Neural cell (in vitro differentiated cells): Measurements from ENCODE around the gene MON2. TPM values are rescaled to one million over a fixed set of nuclear protein-coding genes. Genes with fewer than 3 reads are reported as not detected.

Experiments used
- H2AFZ ChIP-seq: fragments of 200-600, 300-800 bp; sonication (generic), shearing (Covaris generic); 2 replicates; pipeline ENCODE4 v1.6.0; 2014; ENCODE audit warnings: low read depth, mild to moderate bottlenecking, antibody characterized with exemption, low read length, moderate library complexity
- H3F3A ChIP-seq: fragments of 200-600 bp; shearing (Covaris generic); 2 replicates; pipeline ENCODE4 v1.6.1; 2016; ENCODE audit warnings: mild to moderate bottlenecking, moderate library complexity, mixed read lengths, antibody characterized with exemption, low read length; ENCODE audit not compliant: insufficient read depth, poor library complexity, severe bottlenecking
- H3K27ac ChIP-seq: fragments of 200-600, 300-800 bp; sonication (generic), shearing (Covaris generic); 2 replicates; pipeline ENCODE4 v1.5.1; 2014; ENCODE audit warnings: mild to moderate bottlenecking, low read length, moderate library complexity
- H3K27me3 ChIP-seq: fragments of 300-800, 200-600 bp; sonication (generic), shearing (Covaris generic); 2 replicates; pipeline ENCODE4 v1.6.0; 2014; ENCODE audit warnings: mild to moderate bottlenecking, low read depth, low read length, moderate library complexity; ENCODE audit not compliant: insufficient read depth
- H3K36me3 ChIP-seq: fragments of 300-800, 200-600 bp; sonication (generic), shearing (Covaris generic); 2 replicates; pipeline ENCODE4 v1.5.1; 2014; ENCODE audit warnings: mild to moderate bottlenecking, antibody characterized with exemption, low read length, moderate library complexity; ENCODE audit not compliant: insufficient read depth
- H3K4me2 ChIP-seq: fragments of 300-800, 200-600 bp; sonication (generic), shearing (Covaris generic); 2 replicates; pipeline ENCODE4 v1.6.0; 2014; ENCODE audit warnings: mild to moderate bottlenecking, low read length
- H3K4me3 ChIP-seq: fragments of 300-800, 200-600 bp; sonication (generic), shearing (Covaris generic); 2 replicates; pipeline ENCODE4 v1.5.1; 2014; ENCODE audit warnings: mild to moderate bottlenecking, low read length, moderate library complexity
- H3K79me2 ChIP-seq: fragments of 200-600 bp; shearing (Covaris generic); replicated peaks from 2 replicates; pipeline ENCODE4 v1.6.0; 2014; ENCODE audit warnings: mild to moderate bottlenecking, low read length, moderate library complexity; ENCODE audit not compliant: insufficient read depth
- H3K9ac ChIP-seq: fragments of 300-800, 200-600 bp; sonication (generic), shearing (Covaris generic); 2 replicates; pipeline ENCODE4 v1.6.1; 2016; ENCODE audit warnings: mild to moderate bottlenecking, low read length, mixed read lengths
- H3K9me2 ChIP-seq: fragments of 200-600 bp; shearing (Covaris generic); 2 replicates; pipeline ENCODE4 v1.6.1; 2016; ENCODE audit warnings: mild to moderate bottlenecking, low read length, mixed read lengths; ENCODE audit not compliant: insufficient read depth
- H3K9me3 ChIP-seq: fragments of 200-600, 300-800 bp; sonication (generic), shearing (Covaris generic); 2 replicates; pipeline ENCODE4 v1.6.1; 2016; ENCODE audit warnings: mild to moderate bottlenecking, mixed run types, low read length, moderate library complexity, mixed read lengths
- H4K20me1 ChIP-seq: fragments of 200-600 bp; shearing (Covaris generic); 2 replicates; pipeline ENCODE4 v1.6.1; 2016; ENCODE audit warnings: mild to moderate bottlenecking, mixed run types; ENCODE audit not compliant: insufficient read depth
- EP300 ChIP-seq: fragments of 450-650 bp; conservative IDR thresholded peaks from 2 replicates; pipeline ENCODE4 v1.6.1; 2014; ENCODE audit warnings: antibody characterized with exemption, mild to moderate bottlenecking, moderate library complexity; ENCODE audit not compliant: poor library complexity, severe bottlenecking
- MXI1 ChIP-seq: fragments of 450-650 bp; conservative IDR thresholded peaks from 2 replicates; pipeline ENCODE4 v1.6.1; 2014; ENCODE audit warnings: antibody characterized with exemption, mild to moderate bottlenecking; ENCODE audit not compliant: poor library complexity, severe bottlenecking
- POLR2AphosphoS5 ChIP-seq: IDR thresholded peaks from 2 replicates; pipeline ENCODE4 v1.6.1; 2012
- RAD21 ChIP-seq: fragments of 450-650 bp; conservative IDR thresholded peaks from 2 replicates; pipeline ENCODE4 v1.6.1; 2014; ENCODE audit warnings: antibody characterized with exemption, mild to moderate bottlenecking, moderate library complexity
- SMC3 ChIP-seq: fragments of 450-650 bp; conservative IDR thresholded peaks from 2 replicates; pipeline ENCODE4 v1.6.1; 2014; ENCODE audit warnings: antibody characterized with exemption, mild to moderate bottlenecking, moderate library complexity; ENCODE audit not compliant: poor library complexity
- polyA plus RNA-seq: library from polyadenylated mRNA; depleted of rRNA; stranded (reverse); fragments of >200 nt; gene quantifications from 2 replicates; pipeline ENCODE4 v1.2.3, GENCODE V29; 2014
- TF ChIP-seq, protein P1 (sequence below): IDR thresholded peaks from 2 replicates; pipeline ENCODE4 v1.6.1; 2012; ENCODE audit warnings: borderline replicate concordance
- TF ChIP-seq, protein P2 (sequence below): fragments of 450-650 bp; IDR thresholded peaks from 2 replicates; pipeline ENCODE4 v1.5.1; 2014; ENCODE audit warnings: antibody characterized with exemption, mild to moderate bottlenecking, moderate library complexity; ENCODE audit not compliant: poor library complexity, severe bottlenecking

The MON2 gene
- polyA plus RNA-seq, 1 donor from 2014 or later, result 44.2 TPM

DNA sequence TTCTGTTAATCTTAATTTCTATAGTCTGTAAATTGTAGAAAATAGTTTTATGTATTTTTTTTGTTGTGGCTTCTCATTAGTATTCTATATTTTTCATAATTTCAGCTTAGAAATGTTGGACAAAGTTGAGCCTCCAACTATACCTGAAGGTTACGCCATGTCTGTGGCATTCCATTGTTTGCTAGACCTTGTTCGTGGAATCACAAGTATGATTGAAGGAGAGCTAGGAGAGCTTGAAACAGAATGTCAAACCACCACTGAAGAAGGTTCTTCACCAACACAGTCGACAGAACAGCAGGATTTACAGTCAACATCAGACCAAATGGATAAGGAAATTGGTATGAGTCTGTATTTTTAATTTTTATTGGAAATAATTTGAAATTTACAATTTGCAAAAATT lies 65.7 kb downstream of the MON2 start:
- Histone ChIP-seq H3K4me2 (no peak overlapping the region), H4K20me1 (no peaks in the 10 kb centered on the region), H3F3A (no peaks in the 10 kb centered on the region), H3K79me2 (no peaks in the 10 kb centered on the region), H2AFZ (no peak overlapping the region), H3K4me3 (no peak overlapping the region), H3K27me3 (no peaks in the 10 kb centered on the region), H3K9me2 (no peaks in the 10 kb centered on the region), H3K9ac (no peak overlapping the region), H3K9me3 (no peaks in the 10 kb centered on the region), H3K27ac (no peak overlapping the region), H3K36me3 (no peaks in the 10 kb centered on the region)
- TF ChIP-seq MXI1 (no peak), POLR2AphosphoS5 (no peak), RAD21 (no peak), EP300 (no peak)
- TF ChIP-seq, protein P1, sequence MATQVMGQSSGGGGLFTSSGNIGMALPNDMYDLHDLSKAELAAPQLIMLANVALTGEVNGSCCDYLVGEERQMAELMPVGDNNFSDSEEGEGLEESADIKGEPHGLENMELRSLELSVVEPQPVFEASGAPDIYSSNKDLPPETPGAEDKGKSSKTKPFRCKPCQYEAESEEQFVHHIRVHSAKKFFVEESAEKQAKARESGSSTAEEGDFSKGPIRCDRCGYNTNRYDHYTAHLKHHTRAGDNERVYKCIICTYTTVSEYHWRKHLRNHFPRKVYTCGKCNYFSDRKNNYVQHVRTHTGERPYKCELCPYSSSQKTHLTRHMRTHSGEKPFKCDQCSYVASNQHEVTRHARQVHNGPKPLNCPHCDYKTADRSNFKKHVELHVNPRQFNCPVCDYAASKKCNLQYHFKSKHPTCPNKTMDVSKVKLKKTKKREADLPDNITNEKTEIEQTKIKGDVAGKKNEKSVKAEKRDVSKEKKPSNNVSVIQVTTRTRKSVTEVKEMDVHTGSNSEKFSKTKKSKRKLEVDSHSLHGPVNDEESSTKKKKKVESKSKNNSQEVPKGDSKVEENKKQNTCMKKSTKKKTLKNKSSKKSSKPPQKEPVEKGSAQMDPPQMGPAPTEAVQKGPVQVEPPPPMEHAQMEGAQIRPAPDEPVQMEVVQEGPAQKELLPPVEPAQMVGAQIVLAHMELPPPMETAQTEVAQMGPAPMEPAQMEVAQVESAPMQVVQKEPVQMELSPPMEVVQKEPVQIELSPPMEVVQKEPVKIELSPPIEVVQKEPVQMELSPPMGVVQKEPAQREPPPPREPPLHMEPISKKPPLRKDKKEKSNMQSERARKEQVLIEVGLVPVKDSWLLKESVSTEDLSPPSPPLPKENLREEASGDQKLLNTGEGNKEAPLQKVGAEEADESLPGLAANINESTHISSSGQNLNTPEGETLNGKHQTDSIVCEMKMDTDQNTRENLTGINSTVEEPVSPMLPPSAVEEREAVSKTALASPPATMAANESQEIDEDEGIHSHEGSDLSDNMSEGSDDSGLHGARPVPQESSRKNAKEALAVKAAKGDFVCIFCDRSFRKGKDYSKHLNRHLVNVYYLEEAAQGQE, result no peak
- TF ChIP-seq, protein P2, sequence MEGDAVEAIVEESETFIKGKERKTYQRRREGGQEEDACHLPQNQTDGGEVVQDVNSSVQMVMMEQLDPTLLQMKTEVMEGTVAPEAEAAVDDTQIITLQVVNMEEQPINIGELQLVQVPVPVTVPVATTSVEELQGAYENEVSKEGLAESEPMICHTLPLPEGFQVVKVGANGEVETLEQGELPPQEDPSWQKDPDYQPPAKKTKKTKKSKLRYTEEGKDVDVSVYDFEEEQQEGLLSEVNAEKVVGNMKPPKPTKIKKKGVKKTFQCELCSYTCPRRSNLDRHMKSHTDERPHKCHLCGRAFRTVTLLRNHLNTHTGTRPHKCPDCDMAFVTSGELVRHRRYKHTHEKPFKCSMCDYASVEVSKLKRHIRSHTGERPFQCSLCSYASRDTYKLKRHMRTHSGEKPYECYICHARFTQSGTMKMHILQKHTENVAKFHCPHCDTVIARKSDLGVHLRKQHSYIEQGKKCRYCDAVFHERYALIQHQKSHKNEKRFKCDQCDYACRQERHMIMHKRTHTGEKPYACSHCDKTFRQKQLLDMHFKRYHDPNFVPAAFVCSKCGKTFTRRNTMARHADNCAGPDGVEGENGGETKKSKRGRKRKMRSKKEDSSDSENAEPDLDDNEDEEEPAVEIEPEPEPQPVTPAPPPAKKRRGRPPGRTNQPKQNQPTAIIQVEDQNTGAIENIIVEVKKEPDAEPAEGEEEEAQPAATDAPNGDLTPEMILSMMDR, result no peak

DNA sequence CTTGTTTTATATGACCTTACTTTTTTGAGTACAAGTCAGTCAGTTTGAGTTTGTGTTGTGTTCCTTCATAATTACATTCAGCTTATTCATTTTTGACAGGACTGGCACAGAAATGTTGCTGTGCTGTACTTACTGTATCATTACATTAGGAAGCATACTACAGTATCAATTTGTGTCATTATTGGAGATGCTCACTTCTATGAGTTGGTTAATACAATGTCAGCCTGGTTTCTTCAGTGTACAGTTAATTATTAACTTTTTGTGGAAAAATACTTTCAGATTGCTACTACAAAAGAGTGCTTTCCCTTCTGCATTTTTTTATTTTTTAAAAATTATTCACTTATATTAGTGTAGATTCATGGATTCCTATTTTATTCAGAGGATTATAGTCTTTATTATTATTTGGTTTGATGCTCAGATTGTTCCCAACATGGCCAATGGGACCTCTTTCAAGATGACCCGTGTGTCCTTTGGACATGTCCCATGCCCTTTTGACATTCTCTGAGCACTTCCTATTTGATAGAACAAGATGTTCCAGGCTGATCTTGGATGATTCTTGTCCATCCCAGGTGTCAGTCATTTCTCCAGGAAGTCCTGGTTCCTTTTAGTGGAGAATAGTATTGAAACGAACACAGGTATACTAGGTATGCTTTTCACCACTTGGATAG lies 66.6 kb downstream of the MON2 start:
- no peaks in the 10 kb centered on the region for H3K9me2 ChIP-seq
- no peak overlapping the region for H3K4me3 ChIP-seq
- no peak overlapping the region for H3K4me2 ChIP-seq
- peaks cover under 1% of the 10 kb centered on the region for H3K36me3 ChIP-seq
- H3K27me3 ChIP-seq, result no peaks in the 10 kb centered on the region
- H3K9me3 ChIP-seq, result no peaks in the 10 kb centered on the region
- no peaks in the 10 kb centered on the region for H4K20me1 ChIP-seq
- no peak overlapping the region for H2AFZ ChIP-seq
- no peak overlapping the region for H3K9ac ChIP-seq
- H3K27ac ChIP-seq, result no peak overlapping the region
- TF ChIP-seq SMC3 (no peak), RAD21 (no peak), MXI1 (no peak), EP300 (no peak)
- TF ChIP-seq, protein P1, result no peak
- no peaks in the 10 kb centered on the region for H3K79me2 ChIP-seq
- no peaks in the 10 kb centered on the region for H3F3A ChIP-seq
